Hematopoietic multipotent progenitor cell treated with erythropoietin and hydrocortisone succinate and interleukin-3 and kit ligand, for 17 days (in vitro differentiated cells): Measurements from ENCODE around the gene KRCC1.
"Not testable (repeated sequence)": the region's sequence is repeated elsewhere in the genome, so short reads cannot be mapped to it uniquely, and the experiment has no call there.

Source experiments
- DNase-seq: peaks from one replicate; pipeline ENCODE4 v3.0.0-alpha.2; 2015; ENCODE audit warnings: low spot score

The KRCC1 gene

GRCh38 chr2:88000474-88000873 is 55.1 kb downstream of the KRCC1 start:
- not testable (repeated sequence) for DNase-seq

- no peak for DNase-seq
Observed at GRCh38 chr2:87996570-87996969, 59.0 kb downstream of the KRCC1 start.

- DNase-seq = no peak
Observed at GRCh38 chr2:87995756-87996155, 59.8 kb downstream of the KRCC1 start.

GRCh38 chr2:87994304-87994850 is 61.2 kb downstream of the KRCC1 start:
- DNase-seq = not testable (repeated sequence)

- not testable (repeated sequence) for DNase-seq
Observed at GRCh38 chr2:87992569-87992968, 63.0 kb downstream of the KRCC1 start.

- DNase-seq = not testable (repeated sequence)
Observed at GRCh38 chr2:87987473-87987872, 68.1 kb downstream of the KRCC1 start.

GRCh38 chr2:87985902-87986301 is 69.7 kb downstream of the KRCC1 start:
- not testable (repeated sequence) for DNase-seq

- not testable (repeated sequence) for DNase-seq
Observed at GRCh38 chr2:87981182-87981581, 74.4 kb downstream of the KRCC1 start.
